Fibroblast of pulmonary artery (primary cell): Measurements from ENCODE around the gene RC3H2.
A peak's percentile ranks its signal among the peaks of the same experiment; 100 is the strongest.

Experiments
- DNase-seq: peaks from one replicate; pipeline ENCODE4 v3.0.0-alpha.2; 2010; ENCODE audit warnings: low read depth
- H3K4me3 ChIP-seq: replicated peaks from 2 replicates; pipeline ENCODE4 v1.5.1; 2011; ENCODE audit warnings: low read depth, mild to moderate bottlenecking, control low read depth, low read length, moderate library complexity
- TF ChIP-seq, protein P1 (sequence below): IDR thresholded peaks from 2 replicates; pipeline ENCODE4 v1.5.1; 2011; ENCODE audit warnings: mild to moderate bottlenecking, control low read depth, low read length, inconsistent platforms; ENCODE audit errors: missing control alignments

The RC3H2 gene

GRCh38 chr9:122822938-122823337, 82.2 kb downstream of the RC3H2 start:
- H3K4me3 ChIP-seq, result no peak overlapping the region
- TF ChIP-seq, protein P1, sequence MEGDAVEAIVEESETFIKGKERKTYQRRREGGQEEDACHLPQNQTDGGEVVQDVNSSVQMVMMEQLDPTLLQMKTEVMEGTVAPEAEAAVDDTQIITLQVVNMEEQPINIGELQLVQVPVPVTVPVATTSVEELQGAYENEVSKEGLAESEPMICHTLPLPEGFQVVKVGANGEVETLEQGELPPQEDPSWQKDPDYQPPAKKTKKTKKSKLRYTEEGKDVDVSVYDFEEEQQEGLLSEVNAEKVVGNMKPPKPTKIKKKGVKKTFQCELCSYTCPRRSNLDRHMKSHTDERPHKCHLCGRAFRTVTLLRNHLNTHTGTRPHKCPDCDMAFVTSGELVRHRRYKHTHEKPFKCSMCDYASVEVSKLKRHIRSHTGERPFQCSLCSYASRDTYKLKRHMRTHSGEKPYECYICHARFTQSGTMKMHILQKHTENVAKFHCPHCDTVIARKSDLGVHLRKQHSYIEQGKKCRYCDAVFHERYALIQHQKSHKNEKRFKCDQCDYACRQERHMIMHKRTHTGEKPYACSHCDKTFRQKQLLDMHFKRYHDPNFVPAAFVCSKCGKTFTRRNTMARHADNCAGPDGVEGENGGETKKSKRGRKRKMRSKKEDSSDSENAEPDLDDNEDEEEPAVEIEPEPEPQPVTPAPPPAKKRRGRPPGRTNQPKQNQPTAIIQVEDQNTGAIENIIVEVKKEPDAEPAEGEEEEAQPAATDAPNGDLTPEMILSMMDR, result no peak
- no peak for DNase-seq

GRCh38 chr9:122822056-122822455, 83.1 kb downstream of the RC3H2 start:
- H3K4me3 ChIP-seq, result no peak overlapping the region
- DNase-seq, result no peak
- TF ChIP-seq, protein P1, result no peak

DNA sequence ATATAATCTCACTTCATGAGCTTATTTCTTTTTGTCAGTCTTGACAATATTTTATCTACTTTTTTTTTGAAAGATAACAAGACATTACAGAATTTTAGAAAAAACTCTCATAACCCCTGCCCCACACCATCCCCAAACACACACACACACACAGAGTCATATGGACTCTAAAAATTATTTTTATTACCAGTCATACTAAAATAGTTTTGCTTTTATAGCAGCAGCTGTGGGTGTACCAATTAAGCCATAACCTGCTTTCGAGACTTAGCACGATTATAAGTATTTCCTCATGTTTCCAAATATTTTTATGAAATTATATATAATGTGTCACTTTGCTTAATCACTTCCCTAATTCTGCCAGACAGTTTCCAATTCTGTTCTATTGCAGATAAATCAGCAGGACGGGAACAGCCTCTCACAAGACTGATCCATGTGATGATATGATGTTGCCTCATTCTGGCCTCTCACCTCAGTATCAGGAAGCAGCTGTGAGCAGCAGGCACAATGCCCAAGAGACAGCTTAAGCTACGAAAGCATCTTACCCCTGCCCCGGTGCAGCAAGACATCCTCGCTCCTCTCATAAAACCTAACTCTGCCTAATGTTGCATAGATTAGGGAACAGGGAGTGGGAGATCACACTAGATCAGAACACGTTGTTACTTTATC, 83.7 kb downstream of the RC3H2 start:
- H3K4me3 ChIP-seq, result no peak overlapping the region
- DNase-seq, result peak; percentile 57
- TF ChIP-seq, protein P1, result no peak

GRCh38 chr9:122820490-122820845, 84.7 kb downstream of the RC3H2 start:
- no peak for DNase-seq
- TF ChIP-seq, protein P1, result no peak
- no peak overlapping the region for H3K4me3 ChIP-seq

DNA sequence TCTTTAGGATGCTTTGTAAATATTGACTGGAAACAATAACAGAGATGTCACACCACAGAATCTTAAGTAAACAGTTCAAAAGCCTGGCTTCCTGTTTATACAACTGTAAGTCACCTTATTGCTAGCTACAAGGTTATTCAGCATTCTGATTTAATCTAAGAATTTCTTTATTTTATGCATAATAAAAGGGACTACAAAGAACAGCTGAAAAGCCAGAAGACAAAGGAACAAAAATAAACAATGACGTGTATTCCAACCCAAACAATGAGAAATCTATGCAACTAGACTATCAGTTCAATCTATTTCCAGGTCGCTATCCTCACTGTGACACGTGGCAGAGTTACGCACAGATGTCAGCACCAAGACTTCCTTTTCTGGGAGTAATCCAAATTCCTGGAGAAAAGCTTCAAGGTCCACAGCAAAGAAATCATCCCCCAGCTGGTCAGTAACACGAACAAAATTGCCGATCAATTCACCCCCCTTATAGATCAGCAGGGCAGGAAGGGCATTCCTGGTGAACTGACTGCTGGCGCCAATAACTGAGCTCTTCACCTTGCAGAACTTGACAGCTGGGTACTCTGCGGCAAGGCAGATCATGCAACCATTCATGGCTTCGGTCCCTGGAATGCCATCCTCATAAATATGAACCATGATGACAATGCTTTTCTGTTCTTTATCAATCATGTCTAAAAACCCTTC, 85.2 kb downstream of the RC3H2 start:
- DNase-seq, result peak; percentile 67

GRCh38 chr9:122819326-122819725, 85.8 kb downstream of the RC3H2 start:
- peak; percentile 36 for DNase-seq
- TF ChIP-seq, protein P1, result no peak
- no peak overlapping the region for H3K4me3 ChIP-seq

More for the DNA sequence above, 85.2 kb downstream of the RC3H2 start:
- TF ChIP-seq, protein P1, result no peak
- no peak overlapping the region for H3K4me3 ChIP-seq
